ENCODE measurements around the gene PTP4A2. TPM values are rescaled to one million over a fixed set of nuclear protein-coding genes. Genes with fewer than 3 reads are reported as not detected.

PTP4A2 gene
- total and polyA plus RNA-seq, 2 of the 13 experiments (the other 11 are each of a cell fraction or from before 2014, with no cell fraction given), result 173 to 225 TPM

DNA sequence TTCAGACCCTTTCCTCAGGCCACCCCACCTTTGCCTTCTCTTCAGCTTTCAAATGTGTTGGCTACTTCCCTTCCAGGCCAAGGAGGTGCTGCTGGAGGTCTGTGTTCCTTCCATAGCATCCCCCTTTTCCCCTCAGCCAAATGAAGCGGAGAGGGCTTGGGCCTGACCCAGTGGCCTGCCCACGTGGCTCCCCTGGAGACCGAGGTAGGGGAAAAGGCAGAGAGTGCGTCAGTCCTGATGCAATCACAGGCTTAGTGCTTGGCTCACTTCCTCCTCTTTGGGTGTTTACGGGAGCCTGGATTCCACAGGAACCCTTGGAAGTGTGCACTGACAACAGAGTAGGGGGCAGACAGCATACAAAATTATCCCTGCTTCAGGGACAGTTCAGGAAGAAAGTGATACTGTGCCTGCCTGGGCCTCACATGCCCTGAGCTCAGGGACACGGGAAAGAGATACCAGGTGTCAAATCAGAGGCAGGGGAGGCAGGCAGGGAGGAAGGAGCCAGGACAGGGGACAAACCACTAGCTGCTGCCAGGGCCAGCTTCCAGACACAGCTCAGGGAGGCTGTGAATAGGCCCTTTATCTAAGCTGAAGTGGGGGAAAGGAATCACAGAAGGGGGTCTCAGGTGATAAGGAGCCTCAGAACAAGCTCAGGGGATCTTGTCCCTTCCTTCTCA, 16.6 kb upstream of the PTP4A2 start (continued):
- TF ChIP-seq HNF4G (IDR thresholded peaks at IDR 0.05; ENCODE audit: borderline replicate concordance, low read depth, low read length) (no peak), HNF4G (CRISPR knock-in tag; IDR thresholded peaks at IDR 0.05; ENCODE audit: borderline replicate concordance, low read depth) (no peak), FOXM1 (CRISPR knock-in tag; IDR thresholded peaks at IDR 0.05) (no peak), SMARCE1 (IDR thresholded peaks at IDR 0.05; ENCODE audit: borderline replicate concordance) (no peak), MYNN (CRISPR knock-in tag; IDR thresholded peaks at IDR 0.05; ENCODE audit: low read depth) (no peak), ARNTL (CRISPR knock-in tag; IDR thresholded peaks at IDR 0.05) (peak; percentile 44; the same call in 1 of the 2 replicates), ZNF10 (CRISPR knock-in tag; IDR thresholded peaks at IDR 0.05; ENCODE audit: borderline replicate concordance, low read depth) (no peak), AGO2 (optimal IDR thresholded peaks at IDR 0.05; ENCODE audit: low read depth, low read length) (no peak), MAZ (IDR thresholded peaks at IDR 0.05; ENCODE audit: borderline replicate concordance, low read depth, low read length) (peak; percentile 14; the same call in 1 of the 2 replicates), MAZ (CRISPR knock-in tag; IDR thresholded peaks at IDR 0.05; ENCODE audit: low read depth) (no peak), CEBPB (IDR thresholded peaks at IDR 0.05; ENCODE audit: borderline replicate concordance, low read depth, low read length) (peak; percentile 85; the same call in 1 of the 2 replicates), ZNF615 (CRISPR knock-in tag; IDR thresholded peaks at IDR 0.05; ENCODE audit: borderline replicate concordance) (no peak), CHD4 (IDR thresholded peaks at IDR 0.05; ENCODE audit: borderline replicate concordance, low read length) (no peak), ZNF550 (CRISPR knock-in tag; IDR thresholded peaks at IDR 0.05; ENCODE audit: borderline replicate concordance) (no peak), NR1H2 (CRISPR knock-in tag; IDR thresholded peaks at IDR 0.05; ENCODE audit: borderline replicate concordance, low read depth) (no peak), ZNF335 (CRISPR knock-in tag; IDR thresholded peaks at IDR 0.05) (0 out of 2 replicates have a peak, but pooled peaks have one; percentile 48)
- TF ChIP-seq, protein P1, sequence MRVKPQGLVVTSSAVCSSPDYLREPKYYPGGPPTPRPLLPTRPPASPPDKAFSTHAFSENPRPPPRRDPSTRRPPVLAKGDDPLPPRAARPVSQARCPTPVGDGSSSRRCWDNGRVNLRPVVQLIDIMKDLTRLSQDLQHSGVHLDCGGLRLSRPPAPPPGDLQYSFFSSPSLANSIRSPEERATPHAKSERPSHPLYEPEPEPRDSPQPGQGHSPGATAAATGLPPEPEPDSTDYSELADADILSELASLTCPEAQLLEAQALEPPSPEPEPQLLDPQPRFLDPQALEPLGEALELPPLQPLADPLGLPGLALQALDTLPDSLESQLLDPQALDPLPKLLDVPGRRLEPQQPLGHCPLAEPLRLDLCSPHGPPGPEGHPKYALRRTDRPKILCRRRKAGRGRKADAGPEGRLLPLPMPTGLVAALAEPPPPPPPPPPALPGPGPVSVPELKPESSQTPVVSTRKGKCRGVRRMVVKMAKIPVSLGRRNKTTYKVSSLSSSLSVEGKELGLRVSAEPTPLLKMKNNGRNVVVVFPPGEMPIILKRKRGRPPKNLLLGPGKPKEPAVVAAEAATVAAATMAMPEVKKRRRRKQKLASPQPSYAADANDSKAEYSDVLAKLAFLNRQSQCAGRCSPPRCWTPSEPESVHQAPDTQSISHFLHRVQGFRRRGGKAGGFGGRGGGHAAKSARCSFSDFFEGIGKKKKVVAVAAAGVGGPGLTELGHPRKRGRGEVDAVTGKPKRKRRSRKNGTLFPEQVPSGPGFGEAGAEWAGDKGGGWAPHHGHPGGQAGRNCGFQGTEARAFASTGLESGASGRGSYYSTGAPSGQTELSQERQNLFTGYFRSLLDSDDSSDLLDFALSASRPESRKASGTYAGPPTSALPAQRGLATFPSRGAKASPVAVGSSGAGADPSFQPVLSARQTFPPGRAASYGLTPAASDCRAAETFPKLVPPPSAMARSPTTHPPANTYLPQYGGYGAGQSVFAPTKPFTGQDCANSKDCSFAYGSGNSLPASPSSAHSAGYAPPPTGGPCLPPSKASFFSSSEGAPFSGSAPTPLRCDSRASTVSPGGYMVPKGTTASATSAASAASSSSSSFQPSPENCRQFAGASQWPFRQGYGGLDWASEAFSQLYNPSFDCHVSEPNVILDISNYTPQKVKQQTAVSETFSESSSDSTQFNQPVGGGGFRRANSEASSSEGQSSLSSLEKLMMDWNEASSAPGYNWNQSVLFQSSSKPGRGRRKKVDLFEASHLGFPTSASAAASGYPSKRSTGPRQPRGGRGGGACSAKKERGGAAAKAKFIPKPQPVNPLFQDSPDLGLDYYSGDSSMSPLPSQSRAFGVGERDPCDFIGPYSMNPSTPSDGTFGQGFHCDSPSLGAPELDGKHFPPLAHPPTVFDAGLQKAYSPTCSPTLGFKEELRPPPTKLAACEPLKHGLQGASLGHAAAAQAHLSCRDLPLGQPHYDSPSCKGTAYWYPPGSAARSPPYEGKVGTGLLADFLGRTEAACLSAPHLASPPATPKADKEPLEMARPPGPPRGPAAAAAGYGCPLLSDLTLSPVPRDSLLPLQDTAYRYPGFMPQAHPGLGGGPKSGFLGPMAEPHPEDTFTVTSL (CRISPR knock-in tag; IDR thresholded peaks at IDR 0.05; ENCODE audit: borderline replicate concordance), result no peak
- TF ChIP-seq, protein P2, sequence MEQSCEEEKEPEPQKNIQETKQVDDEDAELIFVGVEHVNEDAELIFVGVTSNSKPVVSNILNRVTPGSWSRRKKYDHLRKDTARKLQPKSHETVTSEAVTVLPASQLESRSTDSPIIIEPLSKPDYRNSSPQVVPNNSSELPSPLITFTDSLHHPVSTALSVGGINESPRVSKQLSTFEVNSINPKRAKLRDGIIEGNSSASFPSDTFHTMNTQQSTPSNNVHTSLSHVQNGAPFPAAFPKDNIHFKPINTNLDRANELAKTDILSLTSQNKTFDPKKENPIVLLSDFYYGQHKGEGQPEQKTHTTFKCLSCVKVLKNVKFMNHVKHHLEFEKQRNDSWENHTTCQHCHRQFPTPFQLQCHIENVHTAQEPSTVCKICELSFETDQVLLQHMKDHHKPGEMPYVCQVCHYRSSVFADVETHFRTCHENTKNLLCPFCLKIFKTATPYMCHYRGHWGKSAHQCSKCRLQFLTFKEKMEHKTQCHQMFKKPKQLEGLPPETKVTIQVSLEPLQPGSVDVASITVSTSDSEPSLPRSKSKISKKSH (CRISPR knock-in tag; IDR thresholded peaks at IDR 0.05; ENCODE audit: borderline replicate concordance), result no peak; the same call in 1 of the 2 replicates
- TF ChIP-seq, protein P3, sequence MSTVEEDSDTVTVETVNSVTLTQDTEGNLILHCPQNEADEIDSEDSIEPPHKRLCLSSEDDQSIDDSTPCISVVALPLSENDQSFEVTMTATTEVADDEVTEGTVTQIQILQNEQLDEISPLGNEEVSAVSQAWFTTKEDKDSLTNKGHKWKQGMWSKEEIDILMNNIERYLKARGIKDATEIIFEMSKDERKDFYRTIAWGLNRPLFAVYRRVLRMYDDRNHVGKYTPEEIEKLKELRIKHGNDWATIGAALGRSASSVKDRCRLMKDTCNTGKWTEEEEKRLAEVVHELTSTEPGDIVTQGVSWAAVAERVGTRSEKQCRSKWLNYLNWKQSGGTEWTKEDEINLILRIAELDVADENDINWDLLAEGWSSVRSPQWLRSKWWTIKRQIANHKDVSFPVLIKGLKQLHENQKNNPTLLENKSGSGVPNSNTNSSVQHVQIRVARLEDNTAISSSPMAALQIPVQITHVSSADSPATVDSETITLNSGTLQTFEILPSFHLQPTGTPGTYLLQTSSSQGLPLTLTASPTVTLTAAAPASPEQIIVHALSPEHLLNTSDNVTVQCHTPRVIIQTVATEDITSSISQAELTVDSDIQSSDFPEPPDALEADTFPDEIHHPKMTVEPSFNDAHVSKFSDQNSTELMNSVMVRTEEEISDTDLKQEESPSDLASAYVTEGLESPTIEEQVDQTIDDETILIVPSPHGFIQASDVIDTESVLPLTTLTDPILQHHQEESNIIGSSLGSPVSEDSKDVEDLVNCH (CRISPR knock-in tag; IDR thresholded peaks at IDR 0.05), result no peak

All from HepG2 (cell line).